NCI-H526 (cell line): ENCODE measurements around the gene SHISA6.

ENCODE experiments used
- DNase-seq, 2 experiments: peaks; one replicate each; lab custom pipeline; 2025; lab: John Stamatoyannopoulos, UW

Gene SHISA6

DNA sequence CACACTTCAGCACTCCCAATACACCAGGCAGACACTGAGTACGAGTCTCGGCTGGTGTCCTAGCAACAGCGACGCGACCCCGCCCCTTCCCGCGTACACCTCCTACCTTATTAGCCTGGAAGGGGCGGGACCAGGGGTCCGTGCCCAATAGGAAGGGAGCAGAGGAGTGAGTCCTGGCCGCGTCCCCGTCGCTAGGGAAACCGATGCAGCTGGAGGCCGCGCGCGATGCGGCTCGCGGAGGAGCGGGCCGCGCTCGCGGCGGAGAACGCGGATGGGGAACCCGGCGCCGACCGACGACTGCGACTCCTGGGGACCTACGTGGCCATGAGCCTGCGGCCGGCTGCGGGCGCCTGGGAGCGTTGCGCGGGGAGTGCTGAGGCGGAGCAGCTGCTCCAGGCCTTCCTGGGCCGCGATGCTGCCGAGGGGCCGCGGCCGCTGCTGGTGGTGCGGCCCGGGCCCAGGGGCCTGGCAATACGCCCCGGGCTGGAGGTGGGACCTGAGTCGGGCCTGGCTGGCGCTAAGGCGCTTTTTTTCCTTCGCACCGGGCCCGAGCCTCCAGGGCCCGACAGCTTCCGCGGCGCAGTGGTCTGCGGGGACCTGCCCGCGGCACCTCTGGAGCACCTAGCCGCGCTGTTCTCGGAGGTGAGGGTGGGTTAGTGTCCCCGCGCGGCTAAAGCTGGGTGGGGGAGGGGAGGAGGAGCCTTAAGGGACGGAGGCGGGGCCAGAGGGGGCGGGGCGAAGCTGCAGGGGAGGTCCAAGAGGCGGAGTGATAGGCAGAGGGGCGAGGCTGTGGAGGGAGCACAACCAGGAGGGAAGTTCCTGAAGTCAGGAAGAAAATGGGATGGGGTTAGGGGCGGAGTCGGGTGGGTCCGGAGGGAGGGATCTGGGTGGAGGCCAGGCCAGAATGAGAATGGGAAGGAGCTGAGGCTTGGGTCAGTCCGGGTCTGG, 357.5 kb downstream of the SHISA6 start, which contains the start of gene DNAH9:
TSS of gene DNAH9 (plus strand) at position 197 of the 948 bp plus-strand sequence. CDS start at position 226, 29 bp downstream.
- peak; percentile 81 to 92 for DNase-seq

DNA sequence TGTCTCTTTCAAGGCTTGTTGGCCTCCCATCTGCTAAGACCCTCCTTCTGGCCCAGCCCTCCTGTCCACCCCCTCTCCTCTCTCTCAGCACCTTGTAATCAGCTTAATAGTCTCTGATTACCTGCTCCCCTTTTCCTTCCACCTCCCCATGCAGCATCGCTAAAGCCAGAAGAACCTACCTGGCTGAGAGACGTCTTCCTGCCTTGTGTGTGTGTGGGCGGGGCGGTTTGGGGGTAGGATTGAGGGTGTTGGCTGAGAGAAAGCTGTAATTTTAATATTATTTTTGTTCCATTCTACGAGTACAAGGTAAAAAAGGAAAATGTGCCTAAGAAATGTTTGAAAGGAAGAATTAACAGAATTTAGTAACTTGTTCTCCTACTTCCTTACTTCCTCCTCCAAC, 360.6 kb downstream of the SHISA6 start:
- no peak for DNase-seq

DNA sequence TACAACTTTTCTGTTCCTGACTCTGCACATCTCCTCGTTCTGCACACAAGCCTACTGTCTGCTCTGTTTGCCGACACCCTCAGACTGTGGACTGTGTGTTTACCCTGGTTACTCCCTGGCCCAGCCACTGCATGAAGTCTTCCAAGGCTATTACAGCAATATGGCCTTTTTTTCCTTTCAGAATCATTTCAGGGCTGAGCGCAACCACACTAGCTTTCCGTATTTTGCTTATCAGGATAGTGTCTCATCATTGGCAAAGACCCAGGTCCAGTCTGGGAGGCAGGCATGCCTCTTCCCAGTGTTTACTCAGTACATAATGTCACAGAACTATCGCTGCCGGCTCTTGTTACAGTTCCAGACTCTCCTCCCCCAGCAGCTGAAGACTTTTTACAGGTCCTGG, 367.4 kb downstream of the SHISA6 start:
- no peak for DNase-seq

DNA sequence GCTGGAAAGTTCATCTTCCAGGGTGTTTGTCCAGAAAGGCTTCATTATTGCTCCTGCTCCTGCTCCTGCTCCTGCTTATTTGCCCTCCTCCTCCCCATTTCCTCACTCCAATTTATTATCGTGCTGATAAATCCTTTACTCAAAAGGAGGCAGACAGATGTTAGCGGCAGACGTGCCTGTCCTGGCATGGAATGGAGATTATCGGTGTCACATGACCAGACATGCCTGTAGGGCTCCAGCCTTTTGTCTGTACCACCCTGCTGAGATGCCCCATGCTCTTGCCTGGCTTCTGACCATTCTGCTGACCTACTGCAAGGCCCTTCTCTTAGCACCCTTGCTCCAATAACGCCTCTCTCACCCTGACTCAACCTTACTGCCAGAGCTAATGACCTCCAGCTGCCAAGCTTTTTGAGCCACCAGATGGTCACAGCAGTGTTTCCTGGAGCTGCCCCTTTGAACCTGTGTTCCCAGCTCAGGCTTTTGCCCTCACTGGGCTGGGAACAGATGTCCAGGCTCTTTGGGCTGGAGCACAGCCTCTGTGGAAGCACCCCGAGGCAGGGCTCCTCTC, 370.1 kb downstream of the SHISA6 start:
- no peak for DNase-seq

DNA sequence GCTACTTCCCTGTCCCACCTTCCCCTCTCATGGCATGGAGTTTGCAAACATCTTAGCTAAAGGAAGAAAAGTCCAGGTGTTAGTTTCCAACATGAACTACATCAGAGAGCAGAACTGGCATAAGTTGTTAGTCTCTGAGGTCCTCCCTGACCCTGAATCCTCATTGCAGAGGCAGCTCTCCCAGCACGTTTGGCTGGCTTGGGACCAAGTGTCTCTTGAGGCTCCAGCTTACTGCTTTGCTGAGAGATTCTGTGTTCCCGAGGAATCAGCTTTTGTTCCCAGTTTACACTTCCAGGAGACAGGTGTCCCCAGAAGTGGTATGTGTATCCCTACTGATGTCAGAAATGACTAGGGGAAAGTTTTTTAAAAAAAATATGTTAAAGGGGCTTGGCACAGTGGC, 371.9 kb downstream of the SHISA6 start:
- DNase-seq: no peak
